ENCODE results near the gene NAXE.
"Not testable (repeated sequence)": the region's sequence is repeated elsewhere in the genome, so short reads cannot be mapped to it uniquely, and the experiment has no call there.

Gene NAXE

DNA sequence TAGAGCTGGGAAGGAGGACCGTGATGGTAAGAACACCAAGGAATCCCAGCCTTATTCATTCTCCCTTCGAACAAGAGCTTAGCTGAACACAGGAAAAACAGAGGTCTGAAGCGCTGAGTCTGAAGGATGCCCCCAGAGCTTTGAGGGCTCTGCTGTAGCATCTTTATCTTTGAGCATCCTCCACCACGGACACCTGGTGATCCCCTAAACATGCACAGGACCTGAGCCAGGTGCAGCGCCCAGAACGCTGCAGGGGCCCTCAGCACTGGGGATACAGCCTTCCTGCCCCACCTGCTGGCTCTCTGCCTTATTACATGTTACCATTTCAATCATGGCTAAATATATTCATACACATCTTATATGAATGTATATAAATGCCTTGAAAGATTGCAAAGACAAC is 17.4 kb downstream of the NAXE start:
- ChIA-PET POLR2A (no interaction called here), CTCF (interaction anchor here (0.6 to 2.9 kb wide), 41 partner anchors 8 to 264 kb away, joined by 3 to 33 read pairs (median 6); partner anchors contain the start of genes HAPLN2, IQGAP3, NAXE and TTC24)
- peak; percentile 62 for DNase-seq (ENCODE audit: extremely low spot score)
- TF ChIP-seq, protein P1, sequence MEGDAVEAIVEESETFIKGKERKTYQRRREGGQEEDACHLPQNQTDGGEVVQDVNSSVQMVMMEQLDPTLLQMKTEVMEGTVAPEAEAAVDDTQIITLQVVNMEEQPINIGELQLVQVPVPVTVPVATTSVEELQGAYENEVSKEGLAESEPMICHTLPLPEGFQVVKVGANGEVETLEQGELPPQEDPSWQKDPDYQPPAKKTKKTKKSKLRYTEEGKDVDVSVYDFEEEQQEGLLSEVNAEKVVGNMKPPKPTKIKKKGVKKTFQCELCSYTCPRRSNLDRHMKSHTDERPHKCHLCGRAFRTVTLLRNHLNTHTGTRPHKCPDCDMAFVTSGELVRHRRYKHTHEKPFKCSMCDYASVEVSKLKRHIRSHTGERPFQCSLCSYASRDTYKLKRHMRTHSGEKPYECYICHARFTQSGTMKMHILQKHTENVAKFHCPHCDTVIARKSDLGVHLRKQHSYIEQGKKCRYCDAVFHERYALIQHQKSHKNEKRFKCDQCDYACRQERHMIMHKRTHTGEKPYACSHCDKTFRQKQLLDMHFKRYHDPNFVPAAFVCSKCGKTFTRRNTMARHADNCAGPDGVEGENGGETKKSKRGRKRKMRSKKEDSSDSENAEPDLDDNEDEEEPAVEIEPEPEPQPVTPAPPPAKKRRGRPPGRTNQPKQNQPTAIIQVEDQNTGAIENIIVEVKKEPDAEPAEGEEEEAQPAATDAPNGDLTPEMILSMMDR (IDR thresholded peaks at IDR 0.05; ENCODE audit: control extremely low read depth, extremely low read depth, low read depth, missing control alignments), result peak; percentile 65

DNA sequence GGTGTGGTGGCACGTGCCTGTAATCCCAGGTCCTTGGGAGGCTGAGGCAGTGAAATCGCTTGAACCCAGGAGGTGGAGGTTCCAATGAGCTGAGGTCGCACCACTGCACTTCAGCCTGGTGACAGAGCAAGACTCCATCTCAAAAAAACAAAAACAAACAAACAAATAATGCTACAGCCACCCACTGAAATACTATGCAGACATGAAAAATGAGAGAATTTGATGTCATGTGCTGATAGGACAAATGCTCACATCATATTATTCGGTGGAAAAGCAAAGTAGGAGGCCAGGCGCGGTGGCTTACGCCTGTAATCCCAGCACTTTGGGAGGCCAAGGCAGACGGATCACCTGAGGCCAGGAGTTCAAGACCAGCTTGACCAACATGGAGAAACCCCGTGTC is 18.5 kb downstream of the NAXE start:
- POLR2A ChIA-PET; DNase-seq (ENCODE audit: extremely low spot score): not testable (repeated sequence)
- CTCF ChIA-PET, result interaction anchor here (0.7 to 8.4 kb wide), 4 partner anchors 15 to 225 kb away, joined by 3 to 91 read pairs (median 10); no protein-coding TSS in a partner anchor

DNA sequence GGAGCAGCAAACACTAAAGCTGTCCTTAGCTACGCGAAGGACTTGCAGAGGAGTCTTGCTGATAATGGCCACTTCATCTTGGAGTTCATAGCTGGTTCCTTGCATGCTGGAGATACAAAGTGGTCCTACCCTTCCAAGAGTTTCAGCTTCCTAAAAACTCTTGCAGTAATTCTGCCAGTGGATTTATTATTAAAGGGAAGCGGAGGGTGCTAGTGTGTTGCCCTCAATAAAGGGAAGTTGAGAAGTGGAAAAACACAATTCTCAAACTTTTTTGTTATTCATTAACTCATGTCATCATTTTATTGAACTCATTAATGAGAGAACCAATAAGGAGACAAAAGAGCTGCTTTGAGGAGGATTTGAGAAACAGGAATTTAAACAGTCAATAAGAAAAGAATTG is 21.1 kb downstream of the NAXE start:
- DNase-seq (ENCODE audit: extremely low spot score), result no peak
- TF ChIP-seq, protein P1 (IDR thresholded peaks at IDR 0.05; ENCODE audit: control extremely low read depth, extremely low read depth, low read depth, missing control alignments), result no peak
- ChIA-PET CTCF (interaction anchor here (0.9 to 8.4 kb wide), 16 partner anchors 10 to 227 kb away, joined by 3 to 91 read pairs (median 6); partner anchors contain the start of gene GPATCH4), POLR2A (no interaction called here)

DNA sequence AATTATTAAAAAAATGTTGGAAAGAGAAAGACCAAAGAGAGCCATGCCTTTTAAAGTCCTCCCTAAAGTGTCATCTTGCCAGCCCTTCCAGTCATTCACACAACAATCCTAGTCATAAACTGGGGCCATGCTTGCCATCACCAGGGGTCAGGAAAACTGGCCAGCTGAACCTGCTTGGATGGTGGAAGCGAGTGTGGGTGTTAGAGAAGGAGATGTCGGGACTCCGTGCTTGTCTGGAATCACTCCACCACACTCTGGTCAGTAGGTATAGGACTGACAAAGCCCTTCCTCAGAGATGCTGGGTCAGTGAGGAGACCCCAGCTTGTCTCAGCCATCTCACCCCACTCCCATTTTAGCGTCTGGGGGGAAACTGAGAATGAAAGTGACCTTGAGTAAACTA is 24.4 kb downstream of the NAXE start:
- CTCF ChIA-PET, result interaction anchor here (1.9 to 8.4 kb wide), 2 partner anchors 9 to 110 kb away, joined by 4 to 91 read pairs; no protein-coding TSS in a partner anchor

DNA sequence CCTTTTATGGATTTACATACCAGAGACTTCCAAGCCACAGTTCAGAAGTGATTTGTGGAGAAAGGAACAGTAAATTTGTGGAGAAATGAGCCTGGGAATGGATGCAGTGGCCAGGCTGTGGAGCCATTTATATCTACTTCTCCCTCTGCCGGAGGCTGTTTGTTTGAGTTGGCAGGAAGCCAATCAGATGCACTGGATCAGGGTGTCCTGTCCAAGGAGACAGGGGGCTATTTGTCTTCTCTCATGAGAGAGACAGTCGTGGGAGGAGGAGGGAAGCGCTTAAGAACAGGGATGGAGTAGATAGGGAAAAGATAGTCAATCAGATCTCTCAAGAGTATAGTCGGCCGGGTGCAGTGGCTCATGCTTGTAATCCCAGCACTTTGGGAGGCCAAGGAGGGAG is 24.9 kb downstream of the NAXE start:
- TF ChIP-seq, protein P1 (IDR thresholded peaks at IDR 0.05; ENCODE audit: control extremely low read depth, extremely low read depth, low read depth, missing control alignments), result no peak
- POLR2A ChIA-PET, result no interaction called here
- no peak for DNase-seq (ENCODE audit: extremely low spot score)
- CTCF ChIA-PET, result interaction anchor here (1.0 to 8.4 kb wide), 5 partner anchors 8 to 110 kb away, joined by 3 to 91 read pairs (median 4); no protein-coding TSS in a partner anchor

More for the DNA sequence above, 24.4 kb downstream of the NAXE start:
- POLR2A ChIA-PET, result no interaction called here
- TF ChIP-seq, protein P1 (IDR thresholded peaks at IDR 0.05; ENCODE audit: control extremely low read depth, extremely low read depth, low read depth, missing control alignments), result no peak
- DNase-seq (ENCODE audit: extremely low spot score), result no peak

DNA sequence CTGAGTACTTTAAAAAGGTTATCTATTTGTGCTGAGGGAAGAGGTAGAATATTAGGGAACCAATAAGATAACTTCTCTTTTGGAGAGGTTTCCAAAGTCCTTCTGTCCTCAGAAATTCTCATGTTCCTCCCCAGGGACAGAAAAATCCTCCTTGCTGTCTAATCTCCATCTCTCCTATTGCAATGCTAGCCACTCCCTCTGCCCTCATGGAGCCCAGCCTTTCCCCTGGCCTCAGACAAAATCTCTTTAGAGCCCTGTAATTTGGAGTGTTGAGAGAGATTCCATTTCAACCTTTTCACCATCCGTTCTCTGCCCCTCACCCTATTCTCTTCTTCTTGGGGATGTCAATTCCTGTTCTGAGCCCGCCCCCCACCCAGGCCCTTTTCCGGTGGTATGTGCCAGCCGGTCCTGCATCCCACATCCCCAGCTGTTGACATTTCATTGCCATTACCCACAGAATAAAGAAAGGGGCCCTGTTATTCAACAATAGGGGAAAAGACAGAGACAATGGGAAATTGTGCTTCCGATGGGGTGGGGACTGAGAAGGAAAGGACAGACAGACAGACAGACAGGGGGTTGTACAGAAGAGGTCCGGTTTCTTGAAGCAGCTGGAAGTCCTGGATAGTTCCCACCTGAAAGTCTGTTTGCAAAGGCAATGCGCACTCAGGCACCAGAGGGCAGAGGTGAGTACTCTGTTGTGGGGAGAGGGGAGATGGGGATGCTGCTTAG is 27.4 kb downstream of the NAXE start, which contains the start of gene HAPLN2:
TSS of gene HAPLN2 (plus strand) at position 563 of the 729 bp plus-strand sequence. CDS start 4,076 bp downstream, outside the sequence.
- POLR2A ChIA-PET, result no interaction called here
- TF ChIP-seq, protein P1 (IDR thresholded peaks at IDR 0.05; ENCODE audit: control extremely low read depth, extremely low read depth, low read depth, missing control alignments), result peak; percentile 45
- CTCF ChIA-PET, result interaction anchor here (1.3 to 17.0 kb wide), 6 partner anchors 9 to 108 kb away, joined by 3 to 305 read pairs (median 10); partner anchors contain the start of genes CRABP2 and GPATCH4
- DNase-seq (ENCODE audit: extremely low spot score), result peak; percentile 27

DNA sequence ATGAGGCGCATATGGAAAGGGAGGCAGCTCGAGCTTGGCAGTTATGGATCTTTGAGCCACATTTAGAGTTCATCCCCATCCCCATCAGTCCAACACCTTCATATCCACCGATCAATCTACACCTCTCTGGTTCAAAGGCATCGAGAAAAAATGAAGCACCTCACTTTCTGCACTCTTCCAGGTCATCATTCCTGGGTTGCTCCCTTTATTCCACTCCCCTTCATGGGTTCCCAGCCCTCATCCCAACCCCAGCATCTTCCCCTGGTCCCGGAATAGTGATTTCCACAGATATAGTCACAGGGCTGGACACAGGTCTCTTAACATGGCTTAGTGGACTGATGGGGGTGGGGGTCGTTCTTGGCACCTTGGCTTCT is 28.0 kb downstream of the NAXE start:
- ChIA-PET POLR2A (no interaction called here), CTCF (interaction anchor here (1.2 to 17.0 kb wide), 8 partner anchors 8 to 234 kb away, joined by 3 to 305 read pairs (median 8); partner anchors contain the start of genes CRABP2 and GPATCH4)
- no peak for DNase-seq (ENCODE audit: extremely low spot score)
- TF ChIP-seq, protein P1 (IDR thresholded peaks at IDR 0.05; ENCODE audit: control extremely low read depth, extremely low read depth, low read depth, missing control alignments), result no peak
